IPS DF 6.9 (cell line): ENCODE data around the gene IL13.

Experiments used
- DNase-seq: peaks from one replicate; pipeline ENCODE4 v3.0.0-alpha.2; 2013; ENCODE audit warnings: low read depth, low spot score
- H3K27ac ChIP-seq: one replicate; pipeline ENCODE4 v1.5.1; 2013; ENCODE audit warnings: low read length, control low read depth
- H3K27me3 ChIP-seq: 2 replicates; pipeline ENCODE4 v1.6.1; 2013; ENCODE audit warnings: mild to moderate bottlenecking, low read length; ENCODE audit not compliant: control insufficient read depth, insufficient read depth
- H3K36me3 ChIP-seq: 2 replicates; pipeline ENCODE4 v1.6.1; 2013; ENCODE audit warnings: low read length; ENCODE audit not compliant: control insufficient read depth, insufficient read depth
- H3K4me1 ChIP-seq: 2 replicates; pipeline ENCODE4 v1.6.1; 2013; ENCODE audit warnings: low read length; ENCODE audit not compliant: control insufficient read depth, insufficient read depth
- H3K4me3 ChIP-seq: 2 replicates; pipeline ENCODE4 v1.5.1; 2013; ENCODE audit warnings: mild to moderate bottlenecking, low read length
- H3K9me3 ChIP-seq: 2 replicates; pipeline ENCODE4 v1.6.1; 2013; ENCODE audit warnings: low read length, inconsistent platforms; ENCODE audit not compliant: control insufficient read depth, insufficient read depth
- WGBS: extraction: QIAGEN DNeasy Blood & Tissue Kit; methylation state at CpG from one replicate; pipeline ENCODE4 v1.1.7; 2013; ENCODE audit warnings: mixed read lengths, missing lambda C conversion rate; ENCODE audit not compliant: insufficient read length, insufficient coverage; 5-methylcytosine and 5-hydroxymethylcytosine counted together

The IL13 gene

DNA sequence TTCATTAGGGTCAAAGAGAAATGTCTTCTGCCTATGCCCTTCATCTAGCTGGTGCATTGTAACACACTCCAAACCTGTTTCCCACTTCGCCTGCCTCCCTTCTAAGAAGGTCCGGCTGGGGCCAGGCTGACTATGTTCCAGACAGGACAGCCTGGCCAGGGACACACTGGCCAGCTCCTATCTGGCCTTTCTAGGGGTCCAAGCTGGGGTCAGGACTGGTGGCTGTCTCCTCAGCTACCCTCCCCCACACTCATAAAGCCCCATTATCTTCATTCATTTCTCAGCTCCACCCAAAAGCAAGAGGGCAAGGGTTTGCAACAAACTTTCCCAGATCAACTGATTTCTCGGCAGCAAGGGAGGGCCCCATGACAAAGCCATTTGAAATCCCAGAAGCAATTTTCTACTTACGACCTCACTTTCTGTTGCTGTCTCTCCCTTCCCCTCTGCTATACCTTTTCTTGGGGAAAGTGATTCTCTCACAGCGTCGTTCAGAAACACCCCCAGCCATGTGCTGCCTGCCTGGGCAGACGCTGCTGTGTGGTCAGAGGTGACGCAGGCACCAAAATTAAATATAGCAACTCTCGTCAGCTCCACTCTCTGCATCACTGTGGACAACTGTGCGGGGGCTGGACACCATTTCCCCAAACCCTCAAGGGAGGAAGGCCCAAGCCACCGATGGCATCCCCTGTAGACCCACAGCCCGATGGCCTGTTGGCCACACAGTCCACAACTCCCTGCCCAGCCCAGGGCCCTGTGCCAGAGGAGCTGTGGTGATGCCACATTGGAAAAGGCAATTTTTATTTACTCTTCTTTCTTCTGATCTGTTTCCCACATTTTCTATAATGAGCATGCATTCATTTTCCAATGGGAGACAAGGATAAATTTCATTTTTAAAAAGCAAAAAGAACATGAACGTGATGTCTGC, 6.1 kb downstream of the IL13 start:
- no peaks in the 10 kb centered on the region for H3K27me3 ChIP-seq
- no peaks in the 10 kb centered on the region for H3K4me1 ChIP-seq
- H3K36me3 ChIP-seq: no peaks in the 10 kb centered on the region
- H3K4me3 ChIP-seq: no peak overlapping the region
- DNase-seq: no peak
- H3K9me3 ChIP-seq: no peaks in the 10 kb centered on the region
- WGBS: no CpG with 5 or more reads among the region's 13 CpGs
- no peak overlapping the region for H3K27ac ChIP-seq

DNA sequence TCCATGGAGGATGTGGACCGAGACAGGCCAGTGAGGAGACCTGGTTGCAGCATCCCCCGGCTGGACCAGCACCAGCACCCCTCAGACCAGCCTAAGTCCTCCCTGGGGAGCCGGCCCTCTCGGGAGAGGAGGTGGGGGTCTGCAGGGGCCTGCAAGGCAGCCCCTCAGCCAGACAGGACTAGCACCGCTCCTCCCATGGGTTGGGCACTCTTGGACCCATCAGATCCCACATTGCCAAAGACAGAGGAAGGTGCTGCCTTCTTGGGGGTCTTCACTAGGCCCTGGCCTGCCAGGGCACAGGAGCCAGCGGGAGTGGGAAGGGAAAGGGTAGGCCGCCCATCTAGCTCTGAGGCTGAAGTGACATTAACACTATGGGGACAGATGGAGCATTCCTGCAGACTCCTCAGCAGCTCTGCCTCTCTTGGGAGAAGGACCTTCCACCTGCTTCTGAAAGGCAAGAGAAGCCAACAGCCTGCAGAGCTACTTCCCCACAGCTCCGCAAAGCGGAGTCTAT, 6.8 kb downstream of the IL13 start:
- H3K4me1 ChIP-seq: no peaks in the 10 kb centered on the region
- no peak overlapping the region for H3K4me3 ChIP-seq
- no peak overlapping the region for H3K27ac ChIP-seq
- no peaks in the 10 kb centered on the region for H3K27me3 ChIP-seq
- no CpG with 5 or more reads among the region's 9 CpGs for WGBS
- DNase-seq: no peak
- H3K9me3 ChIP-seq: no peaks in the 10 kb centered on the region
- no peaks in the 10 kb centered on the region for H3K36me3 ChIP-seq

DNA sequence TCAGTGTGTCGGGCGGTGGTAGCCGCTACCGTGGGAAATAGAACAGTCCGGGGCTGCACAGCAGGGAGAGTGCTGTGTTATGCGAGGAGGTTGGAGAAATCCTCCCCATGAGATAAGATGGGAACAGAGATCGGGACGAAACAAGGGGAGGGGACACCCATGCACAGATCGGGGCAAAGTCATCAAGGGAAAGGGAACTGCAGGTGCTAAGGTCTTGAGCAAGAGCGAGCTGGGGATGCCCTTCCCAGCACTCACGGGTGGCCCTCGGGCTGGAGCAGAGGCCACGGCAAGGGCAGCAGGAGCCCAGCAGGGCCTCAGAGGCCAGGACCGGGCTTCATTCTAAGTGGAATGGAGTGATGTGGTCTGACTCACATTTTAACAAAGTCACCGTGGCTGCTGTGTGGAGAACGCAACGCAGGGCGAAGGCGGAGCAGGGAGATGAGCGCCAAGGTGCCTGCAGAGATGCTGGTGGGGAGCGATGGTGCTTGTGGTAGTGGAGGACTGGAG, 7.7 kb downstream of the IL13 start:
- WGBS: no CpG with 5 or more reads among the region's 21 CpGs
- Histone ChIP-seq H3K4me1 (peaks cover 1% of the 10 kb centered on the region; the same call in 1 of the 2 replicates), H3K27me3 (no peaks in the 10 kb centered on the region), H3K36me3 (no peaks in the 10 kb centered on the region), H3K4me3 (no peak overlapping the region), H3K27ac (no peak overlapping the region), H3K9me3 (no peaks in the 10 kb centered on the region)
- no peak for DNase-seq

DNA sequence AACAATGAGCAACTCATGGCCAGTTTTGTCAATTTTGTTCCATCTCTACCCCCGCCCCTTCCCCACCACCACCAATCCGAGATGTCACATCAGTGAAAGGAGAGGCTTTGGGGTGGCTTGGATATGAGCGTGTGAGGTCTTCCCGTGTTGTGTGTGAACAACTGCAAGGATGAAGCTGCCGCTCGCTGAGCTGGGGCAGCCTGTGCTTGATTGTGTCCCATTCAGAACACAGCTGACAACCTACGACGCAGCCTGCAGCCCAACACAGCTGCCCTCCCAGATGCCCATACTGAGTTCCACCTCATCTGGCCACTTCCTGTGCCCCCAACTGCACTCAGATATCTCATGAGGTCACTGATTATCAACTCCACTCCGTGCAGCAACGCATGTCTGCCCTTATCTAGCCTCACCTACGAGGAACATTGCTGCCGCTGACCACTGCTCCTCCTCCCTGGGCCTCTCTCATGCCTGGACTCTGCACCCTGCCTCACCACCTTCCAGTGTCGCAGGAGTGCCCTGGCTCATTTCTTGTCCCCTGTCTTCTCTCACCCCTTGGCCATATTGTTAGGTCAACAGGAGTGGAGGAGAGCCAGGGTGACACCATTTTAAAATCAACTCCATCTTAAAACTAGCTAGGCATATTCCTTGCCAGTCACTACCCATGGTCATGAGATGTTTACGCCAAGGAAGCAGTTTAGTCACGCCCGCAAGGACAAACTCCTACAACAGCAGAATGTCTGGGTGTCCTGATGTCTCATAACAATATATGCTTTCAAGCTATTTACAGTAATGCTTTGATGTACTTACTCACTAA, 8.5 kb downstream of the IL13 start:
- Histone ChIP-seq H3K27me3 (no peaks in the 10 kb centered on the region), H3K4me1 (peaks cover 1% of the 10 kb centered on the region; the same call in 1 of the 2 replicates), H3K4me3 (no peak overlapping the region), H3K9me3 (no peaks in the 10 kb centered on the region), H3K27ac (no peak overlapping the region), H3K36me3 (no peaks in the 10 kb centered on the region)
- no CpG with 5 or more reads among the region's 16 CpGs for WGBS
- DNase-seq: no peak

DNA sequence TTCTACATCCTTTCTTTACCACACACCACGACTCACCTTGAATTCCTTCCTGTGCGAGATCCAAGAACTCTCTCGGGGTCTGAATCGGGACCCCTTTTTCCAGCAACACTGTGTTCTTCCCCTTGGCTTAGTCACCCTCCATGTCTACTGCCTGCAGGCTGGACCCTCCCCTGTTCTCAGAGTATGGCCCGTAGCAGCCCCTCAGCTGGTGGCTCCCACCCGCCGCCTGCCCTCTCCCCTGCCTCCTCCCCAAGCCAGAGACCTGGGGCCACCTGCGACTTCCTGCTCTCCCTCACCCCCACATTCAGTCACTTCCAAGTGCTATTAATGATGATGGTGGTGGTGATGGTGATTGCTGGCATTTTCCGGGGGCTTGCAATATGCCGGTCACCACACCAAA, 9.3 kb downstream of the IL13 start:
- Histone ChIP-seq H3K4me1 (peaks cover 1% of the 10 kb centered on the region; the same call in 1 of the 2 replicates), H3K27me3 (no peaks in the 10 kb centered on the region), H3K36me3 (no peaks in the 10 kb centered on the region), H3K4me3 (no peak overlapping the region), H3K9me3 (no peaks in the 10 kb centered on the region), H3K27ac (no peak overlapping the region)
- no CpG with 5 or more reads among the region's 10 CpGs for WGBS
- DNase-seq: no peak

DNA sequence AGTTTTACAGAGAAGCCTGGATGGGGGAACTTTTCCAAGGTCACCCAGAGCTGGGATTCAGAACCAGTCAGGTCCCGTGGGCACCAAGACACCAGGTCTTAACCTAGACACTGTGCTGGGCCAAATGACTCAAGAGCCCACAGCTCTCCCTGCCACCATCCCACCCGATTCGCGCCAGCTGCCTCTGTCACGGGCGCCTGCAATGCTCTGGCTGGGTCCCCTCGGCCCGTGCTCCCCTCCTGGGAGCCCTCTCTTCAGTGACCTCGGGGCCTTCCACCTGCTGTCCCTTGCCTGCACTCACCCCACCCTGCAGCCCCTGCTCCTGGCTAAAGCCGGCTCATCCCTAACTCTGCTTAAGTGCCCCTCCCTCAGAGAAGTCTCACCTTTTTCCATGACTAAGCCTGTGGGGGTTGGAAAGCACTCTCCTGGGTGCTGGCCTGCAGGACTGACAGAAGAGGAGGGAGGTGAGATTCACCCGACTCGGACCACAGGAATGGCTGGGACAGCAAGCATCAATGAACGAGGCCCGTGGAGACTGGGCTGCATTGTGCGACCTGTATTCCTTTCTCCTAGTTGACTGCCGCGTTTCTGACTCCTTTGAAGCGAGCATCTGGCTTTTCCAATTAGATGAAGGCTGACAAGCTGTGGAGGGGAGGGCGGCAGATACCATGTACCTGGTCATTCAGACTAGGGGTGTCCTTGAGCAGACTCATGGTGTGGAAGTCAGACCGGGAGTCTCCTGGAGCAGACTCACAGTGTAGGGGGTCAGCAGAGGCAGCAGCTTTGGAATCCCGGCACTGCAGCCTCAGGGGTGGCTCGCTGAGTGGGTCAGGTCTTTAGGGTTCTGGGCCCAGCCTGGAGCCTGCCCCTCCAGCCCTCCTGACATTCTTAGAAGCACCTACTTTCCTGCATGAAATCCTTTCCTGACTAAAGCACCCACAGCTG, 10.1 kb downstream of the IL13 start:
- Histone ChIP-seq H3K4me3 (no peak overlapping the region), H3K27ac (no peak overlapping the region), H3K4me1 (peaks cover 1% of the 10 kb centered on the region; the same call in 1 of the 2 replicates), H3K27me3 (no peaks in the 10 kb centered on the region), H3K9me3 (no peaks in the 10 kb centered on the region), H3K36me3 (no peaks in the 10 kb centered on the region)
- DNase-seq: no peak
- no CpG with 5 or more reads among the region's 22 CpGs for WGBS

DNA sequence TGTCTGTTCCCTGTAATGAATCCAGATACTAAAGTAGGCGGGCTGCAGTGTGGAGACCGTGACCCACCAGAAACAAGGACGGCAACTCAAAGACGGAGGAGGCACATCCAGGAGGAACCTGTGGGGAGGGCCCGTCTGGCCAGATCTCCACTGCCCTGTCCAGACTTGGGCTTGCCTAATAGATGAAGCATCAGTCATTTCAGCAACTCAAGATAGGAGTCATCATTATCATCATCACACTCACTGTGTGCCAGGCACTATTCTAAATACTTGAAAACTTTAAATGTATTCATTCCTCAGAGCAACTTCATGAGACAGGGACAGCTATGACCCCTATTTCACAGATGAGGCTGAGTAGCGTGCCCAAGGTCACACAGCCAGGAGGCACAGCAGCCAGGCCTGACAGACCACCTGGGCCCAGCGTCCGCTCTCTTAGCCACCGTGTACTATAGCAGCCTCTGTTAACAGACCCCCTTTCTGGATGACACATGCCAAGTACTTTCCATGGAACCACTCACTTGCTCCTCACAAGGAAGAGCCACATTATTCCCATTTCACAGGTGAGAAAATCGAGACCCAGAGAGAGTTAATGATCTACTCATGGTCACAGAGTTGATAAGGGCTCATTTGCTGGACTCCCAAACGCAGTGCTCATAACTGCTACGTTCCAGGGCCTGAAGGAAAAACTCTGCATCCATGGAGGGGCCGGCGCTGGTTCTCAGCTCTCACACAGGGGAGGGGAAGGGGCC, 10.9 kb downstream of the IL13 start:
- WGBS: no CpG with 5 or more reads among the region's 14 CpGs

DNA sequence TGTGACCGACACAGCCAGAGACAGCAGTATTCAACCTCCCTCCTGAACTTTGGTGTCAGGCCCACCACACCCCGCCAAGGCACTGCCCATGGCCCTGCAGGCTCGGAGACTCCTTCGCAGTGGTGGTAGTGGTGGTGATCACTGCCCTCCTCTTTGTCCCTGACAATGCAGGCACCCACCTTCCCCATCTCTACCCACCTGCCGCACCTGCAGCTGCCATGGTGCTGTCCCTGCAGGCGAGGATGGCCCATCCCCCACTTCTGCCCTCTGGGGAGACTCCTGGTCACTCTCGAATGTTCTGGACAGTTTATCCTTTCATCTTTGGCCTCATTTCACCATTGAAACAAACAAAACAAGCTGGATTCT, 11.5 kb downstream of the IL13 start:
- Histone ChIP-seq H3K36me3 (no peaks in the 10 kb centered on the region), H3K27ac (no peak overlapping the region), H3K9me3 (no peaks in the 10 kb centered on the region), H3K27me3 (no peaks in the 10 kb centered on the region), H3K4me1 (peaks cover 1% of the 10 kb centered on the region; the same call in 1 of the 2 replicates), H3K4me3 (no peak overlapping the region)
- WGBS: no CpG with 5 or more reads among the region's 7 CpGs
- DNase-seq: no peak

More for the DNA sequence above, 10.9 kb downstream of the IL13 start:
- Histone ChIP-seq H3K27me3 (no peaks in the 10 kb centered on the region), H3K36me3 (no peaks in the 10 kb centered on the region), H3K4me3 (no peak overlapping the region), H3K4me1 (peaks cover 1% of the 10 kb centered on the region; the same call in 1 of the 2 replicates), H3K9me3 (no peaks in the 10 kb centered on the region), H3K27ac (no peak overlapping the region)
- DNase-seq: no peak
